ENCODE results near the gene DGAT2.

The DGAT2 gene

DNA sequence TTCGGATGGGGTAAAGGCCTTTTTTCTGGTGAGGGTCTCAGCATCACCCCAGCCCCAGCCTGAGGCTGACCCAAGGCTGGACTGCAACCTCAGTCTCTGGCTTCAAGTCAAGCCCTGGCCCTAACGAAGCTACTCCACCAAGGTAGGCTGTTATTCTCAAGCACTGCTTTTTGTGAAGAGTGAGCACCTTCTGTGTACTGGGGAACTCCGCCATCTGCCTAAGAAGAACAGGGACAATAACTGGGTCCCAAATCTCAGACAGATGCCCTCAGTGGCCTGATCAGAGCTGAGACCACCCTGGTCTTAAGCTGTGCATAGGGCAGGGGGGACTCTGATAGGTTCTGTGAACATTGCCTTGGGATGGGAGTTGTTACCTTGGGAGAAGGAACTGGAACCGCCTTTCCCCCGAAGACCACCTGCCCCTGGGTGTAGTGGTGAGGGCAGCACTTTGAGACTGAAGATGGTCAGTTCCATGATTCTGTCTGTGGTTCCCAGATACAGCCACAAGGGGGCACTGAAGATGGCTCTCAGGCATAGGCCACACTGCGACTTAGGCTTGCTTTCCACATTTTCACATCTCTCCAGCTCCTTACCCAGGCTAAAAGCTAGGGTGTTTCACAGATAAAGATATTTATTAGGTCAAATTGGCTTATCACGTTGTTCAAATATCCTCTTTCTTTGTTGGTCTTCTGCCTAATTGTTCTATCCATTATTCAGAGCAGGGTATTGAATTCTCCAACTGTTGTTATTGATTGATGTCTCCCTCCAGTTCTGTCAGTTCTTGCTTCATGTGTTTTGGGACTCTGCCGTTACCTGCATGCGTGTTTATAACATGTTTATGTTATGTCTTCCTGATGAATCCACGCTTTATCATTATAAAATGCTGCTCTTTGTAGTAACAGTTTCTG lies 34.6 kb downstream of the DGAT2 start:
- peak; percentile 27 for DNase-seq

DNA sequence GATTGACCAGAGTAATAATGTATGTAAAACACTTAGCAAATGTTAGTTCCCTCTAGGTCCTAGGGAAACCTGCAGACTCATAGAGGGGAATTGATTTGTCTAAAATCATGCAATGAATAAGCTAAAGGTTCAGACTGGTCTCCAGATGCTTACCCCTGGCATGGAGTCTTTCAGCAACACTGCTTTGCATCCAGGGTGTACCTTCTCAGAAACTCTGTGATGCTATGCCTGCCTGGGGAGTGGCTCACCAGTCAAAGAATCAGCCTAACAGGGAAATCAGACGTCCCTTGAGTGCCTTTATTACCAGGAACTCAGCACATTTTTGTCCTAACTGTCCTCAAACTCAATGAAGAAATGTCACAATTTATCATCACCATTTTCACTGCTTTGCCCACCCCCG lies 40.5 kb downstream of the DGAT2 start:
- DNase-seq = no peak

DNA sequence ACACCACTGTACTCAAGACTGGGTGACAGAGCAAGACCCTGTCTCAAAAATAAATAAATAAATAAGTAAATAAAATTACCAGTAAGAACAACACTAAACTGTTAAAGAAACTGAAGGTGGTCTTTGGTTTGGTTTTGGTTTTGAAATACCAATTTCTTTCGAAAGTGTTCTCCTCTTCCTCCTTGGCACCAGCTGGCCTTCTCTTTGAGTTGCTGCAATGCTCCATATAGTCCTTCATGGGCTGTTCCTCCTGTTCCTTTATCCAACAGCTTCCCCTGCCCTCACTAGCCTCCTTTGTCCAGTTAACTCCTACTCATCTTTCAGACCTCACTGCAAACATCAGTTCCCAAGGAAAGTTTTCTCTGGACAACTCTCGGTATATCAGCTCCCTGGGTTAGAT lies 41.4 kb downstream of the DGAT2 start:
- DNase-seq = no peak

DNA sequence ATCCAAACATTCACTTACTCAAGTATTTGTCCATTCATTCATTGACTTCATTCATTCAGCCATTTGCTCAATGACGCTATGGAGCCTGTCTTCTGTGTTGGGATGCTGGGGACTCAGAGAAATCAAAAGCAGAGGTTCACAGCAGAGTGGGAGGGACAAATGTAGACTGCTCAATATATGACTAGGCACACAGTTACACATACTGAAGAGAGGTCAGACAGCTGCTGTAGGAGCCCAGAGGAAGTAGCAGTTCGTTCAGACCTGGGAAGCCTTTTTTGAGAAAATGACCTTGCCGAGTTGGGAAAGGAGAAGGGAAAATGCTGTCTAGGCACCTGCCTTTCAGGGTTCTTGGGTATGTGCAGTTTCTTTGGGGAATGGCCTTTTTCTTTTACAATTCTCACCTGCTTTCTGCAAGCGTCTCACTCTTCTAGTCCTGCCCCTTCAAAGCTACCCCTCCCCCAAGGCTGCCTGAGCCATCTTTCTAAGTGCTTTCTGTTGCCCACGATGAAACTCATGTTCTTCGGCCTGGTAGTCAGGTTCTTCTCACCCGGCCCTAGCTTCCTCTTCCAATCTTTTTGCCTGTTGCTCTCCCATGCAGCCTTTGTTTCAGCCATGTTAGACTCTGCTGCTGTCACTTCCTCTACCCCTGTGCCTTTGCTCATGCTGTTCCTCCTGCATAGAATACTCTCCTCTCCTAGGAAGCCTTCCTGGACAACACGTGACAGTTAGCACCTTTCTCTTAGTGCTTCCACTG lies 42.2 kb downstream of the DGAT2 start:
- DNase-seq = no peak

DNA sequence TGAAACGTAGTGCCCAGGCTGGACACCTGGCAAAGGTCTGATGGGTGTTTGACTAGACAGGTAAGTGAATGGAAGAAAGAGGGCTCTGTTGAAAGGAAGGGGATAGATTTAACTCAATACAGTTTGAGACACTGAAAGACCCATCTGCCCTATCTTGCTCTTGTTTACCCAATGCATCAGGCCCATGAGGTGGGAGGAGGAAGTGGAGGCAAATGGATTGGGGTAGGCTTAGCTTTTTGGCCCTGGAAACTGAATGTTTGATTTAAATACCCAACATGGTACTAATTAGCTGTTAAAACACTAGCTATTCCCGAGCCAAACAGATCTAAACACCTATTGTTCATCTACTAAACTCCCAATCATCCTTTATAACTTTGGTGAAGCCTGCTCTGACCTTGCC lies 42.9 kb downstream of the DGAT2 start:
- no peak for DNase-seq

DNA sequence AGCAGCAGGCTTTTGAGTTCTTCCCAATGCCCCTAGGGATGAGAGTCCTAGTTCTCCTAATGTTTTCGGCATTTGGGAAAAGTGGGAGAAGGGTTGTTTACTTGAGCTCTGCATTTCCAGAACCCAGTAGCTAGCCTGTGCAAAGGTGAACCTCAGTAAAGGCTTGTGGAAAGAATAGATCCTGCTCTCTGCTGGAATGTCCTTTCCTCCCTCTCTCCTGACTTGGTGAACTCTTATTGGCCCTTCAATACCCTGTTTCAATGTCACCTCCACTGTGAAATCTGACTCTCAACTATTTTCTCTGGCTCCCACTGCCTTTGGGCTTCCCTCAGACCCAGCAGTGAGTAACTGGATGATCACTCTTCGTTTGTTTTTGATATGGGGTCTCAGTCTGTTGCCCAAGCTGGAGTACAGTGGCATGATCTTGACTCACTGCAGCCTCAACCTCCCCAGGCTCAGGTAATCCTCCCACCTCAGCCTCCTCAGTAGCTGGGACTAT lies 44.0 kb downstream of the DGAT2 start:
- DNase-seq = no peak

DNA sequence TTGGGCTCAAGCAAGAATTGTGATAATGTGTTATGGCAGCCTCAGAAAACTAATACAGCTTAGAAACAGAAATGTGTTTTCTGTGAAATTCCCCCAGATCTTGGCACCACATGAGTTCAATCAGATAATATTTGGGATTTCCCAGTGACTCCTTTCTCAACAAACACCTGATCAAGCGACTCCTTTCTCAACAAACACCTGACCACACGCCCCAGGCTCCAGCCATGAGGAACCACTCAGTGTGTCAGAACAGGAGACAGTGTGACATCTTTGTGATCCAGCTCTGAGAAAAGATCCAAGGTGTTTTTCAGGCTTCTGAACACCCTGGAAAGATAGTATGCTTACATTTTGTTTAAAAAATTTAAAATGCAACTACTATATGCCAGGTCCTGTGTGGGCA lies 44.5 kb downstream of the DGAT2 start:
- DNase-seq = no peak

DNA sequence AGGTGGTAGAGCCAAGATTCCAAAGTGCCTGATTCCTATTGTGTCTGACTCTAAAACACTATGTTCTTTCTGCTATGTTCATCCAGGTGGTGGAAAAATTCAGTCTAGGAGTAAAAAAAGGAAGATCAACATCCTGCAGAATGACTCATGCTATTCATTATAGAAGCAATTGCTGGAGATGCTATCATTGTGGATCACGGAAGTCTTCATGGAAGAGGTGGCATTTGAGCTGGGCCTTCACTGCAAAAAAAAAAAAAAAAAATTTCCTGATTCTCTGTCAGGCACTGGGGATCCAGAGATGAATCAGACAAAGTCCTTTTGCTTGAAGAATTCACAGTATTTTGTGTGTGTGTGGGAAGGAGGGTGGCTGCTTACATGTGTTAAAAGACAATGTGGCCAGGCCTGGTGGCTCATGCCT lies 45.1 kb downstream of the DGAT2 start:
- no peak for DNase-seq

DNA sequence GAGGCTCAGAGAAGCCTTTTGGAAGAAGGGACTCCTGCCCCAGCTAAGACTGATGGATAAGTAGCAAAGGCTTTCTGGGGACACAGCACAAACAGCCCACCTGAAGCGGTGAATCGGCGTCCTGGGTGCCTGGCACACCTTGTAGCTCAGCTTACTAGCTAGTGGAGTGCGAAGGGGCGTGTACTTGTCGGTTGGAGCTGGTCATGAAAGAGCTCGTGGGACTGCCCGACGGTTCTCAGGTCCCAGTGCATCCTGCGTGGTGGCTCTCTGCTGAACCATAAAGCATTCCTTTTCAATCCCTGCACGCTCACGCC lies 45.7 kb downstream of the DGAT2 start:
- no peak for DNase-seq

DNA sequence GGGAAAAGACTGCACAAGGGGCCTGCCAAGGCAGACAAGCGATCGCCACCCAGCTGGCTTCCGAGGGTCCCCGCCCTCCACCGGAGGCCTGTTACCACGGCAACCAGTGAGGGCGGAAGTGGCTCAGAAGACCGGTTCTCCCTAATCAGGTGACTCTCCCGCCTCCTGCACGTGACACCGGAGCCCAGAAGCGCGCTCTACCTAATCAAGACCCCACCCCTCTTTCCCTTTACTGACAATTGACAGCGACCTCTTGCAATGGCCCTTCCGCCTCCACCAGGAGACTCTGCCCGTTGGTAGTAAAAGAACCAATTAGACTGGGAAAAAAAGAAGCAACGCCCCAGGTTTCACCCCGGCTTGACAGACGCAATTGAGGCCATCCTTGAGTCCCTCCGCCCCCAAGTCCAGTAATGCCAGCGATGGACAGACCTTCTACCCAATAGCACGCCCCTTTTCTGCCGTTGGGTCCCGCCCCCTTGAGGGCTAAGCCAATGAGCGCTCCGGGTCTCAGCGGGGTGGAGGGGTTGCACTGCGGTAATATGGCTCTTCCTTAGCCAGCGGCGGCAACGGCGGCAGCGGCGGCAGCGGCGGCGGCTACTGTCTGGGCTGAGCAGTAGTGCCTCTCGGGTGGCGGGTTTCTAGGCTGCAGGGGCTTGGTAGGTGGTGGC lies 46.2 kb downstream of the DGAT2 start, which contains the start of gene UVRAG:
Gene UVRAG, plus strand, starts transcription at position 534 of the 668 bp plus-strand sequence. CDS start 198 bp downstream, outside the sequence.
- DNase-seq = peak; percentile 99

DNA sequence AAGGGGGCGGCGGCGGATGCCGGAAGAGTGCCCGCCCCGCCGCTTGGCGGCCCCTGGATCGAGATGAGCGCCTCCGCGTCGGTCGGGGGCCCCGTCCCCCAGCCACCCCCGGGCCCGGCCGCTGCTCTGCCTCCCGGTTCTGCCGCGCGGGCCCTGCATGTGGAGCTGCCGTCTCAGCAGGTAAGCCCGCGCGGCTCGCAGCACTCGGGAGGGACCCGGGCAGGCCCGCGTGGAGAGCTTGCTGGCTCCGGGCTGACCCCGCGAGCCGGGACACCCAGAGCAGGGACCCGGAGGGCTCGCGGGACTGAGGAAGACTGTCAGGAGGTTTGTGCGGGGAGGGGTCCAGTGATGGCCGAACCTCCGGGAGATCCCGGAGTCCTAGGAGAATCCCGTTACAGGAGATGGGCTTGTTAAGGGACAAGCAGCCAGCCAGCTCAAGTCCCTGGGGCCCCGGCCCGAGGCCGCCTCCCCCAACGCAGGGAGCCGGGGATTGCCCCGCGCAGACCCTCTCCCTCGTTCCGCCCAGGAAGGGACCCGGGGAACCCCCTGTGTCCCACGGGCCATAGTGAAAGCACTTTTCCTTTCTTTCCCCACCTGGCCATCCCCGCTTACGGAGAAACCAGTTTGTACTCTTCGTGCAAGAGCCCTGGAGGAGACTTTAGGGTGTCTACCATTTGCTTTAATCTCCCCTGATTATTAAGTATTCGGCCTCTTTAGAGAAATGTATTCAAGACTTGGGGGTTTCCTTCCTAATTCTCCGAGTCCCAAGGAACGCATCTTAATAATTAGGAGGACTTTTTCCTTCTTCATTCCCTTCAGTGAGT lies 47.0 kb downstream of the DGAT2 start:
- no peak for DNase-seq

DNA sequence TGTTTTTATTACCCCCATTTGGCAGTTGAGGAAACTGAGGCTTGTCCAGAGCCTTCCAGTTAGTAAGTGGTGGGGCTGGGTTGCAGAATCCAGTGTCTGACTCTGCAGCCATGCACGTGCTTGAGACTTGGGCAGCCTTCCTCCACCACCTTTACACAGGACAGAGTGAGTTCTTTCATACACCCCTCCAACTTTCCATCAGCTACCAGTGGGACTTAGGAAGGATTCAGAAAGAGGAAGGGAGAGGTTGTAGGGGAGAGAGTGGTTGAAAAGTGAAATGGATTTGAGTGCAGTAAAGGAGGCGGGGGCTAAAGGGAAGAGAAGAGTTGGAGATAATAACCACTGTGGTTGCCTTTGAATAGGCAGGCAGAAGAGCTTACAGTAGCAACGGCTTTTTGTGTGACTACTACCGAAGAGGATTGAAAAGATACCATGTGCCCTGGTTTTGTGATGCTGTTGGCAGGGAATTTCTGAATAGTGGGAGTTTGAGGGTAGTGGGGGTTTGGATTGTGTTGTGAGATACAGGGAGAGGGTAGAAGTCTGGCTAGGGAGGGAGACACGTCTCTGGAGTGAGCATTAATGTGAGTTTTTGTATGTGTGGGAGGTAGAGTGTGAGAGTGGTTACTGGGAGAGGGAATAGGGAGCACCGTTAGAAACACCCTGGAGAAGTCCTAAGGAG lies 48.1 kb downstream of the DGAT2 start:
- DNase-seq = no peak

DNA sequence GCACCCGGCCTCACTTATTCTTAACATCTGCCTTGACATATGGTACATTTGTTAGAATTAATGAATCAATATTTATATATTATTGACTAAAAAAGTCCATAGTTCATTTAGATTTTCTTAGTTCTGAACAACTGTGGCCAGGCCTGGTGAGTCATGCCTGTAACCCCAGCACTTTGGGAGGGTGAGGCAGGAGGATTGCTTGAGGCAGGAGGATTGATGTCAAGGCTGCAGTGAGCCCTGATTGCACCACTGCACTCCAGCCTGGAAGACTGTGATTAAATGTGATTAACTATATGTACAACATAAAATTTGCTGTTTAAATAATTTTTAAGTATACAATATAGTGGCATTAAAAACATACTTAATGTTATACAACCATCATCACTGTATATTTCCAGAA lies 52.1 kb downstream of the DGAT2 start:
- DNase-seq = peak; percentile 66

DNA sequence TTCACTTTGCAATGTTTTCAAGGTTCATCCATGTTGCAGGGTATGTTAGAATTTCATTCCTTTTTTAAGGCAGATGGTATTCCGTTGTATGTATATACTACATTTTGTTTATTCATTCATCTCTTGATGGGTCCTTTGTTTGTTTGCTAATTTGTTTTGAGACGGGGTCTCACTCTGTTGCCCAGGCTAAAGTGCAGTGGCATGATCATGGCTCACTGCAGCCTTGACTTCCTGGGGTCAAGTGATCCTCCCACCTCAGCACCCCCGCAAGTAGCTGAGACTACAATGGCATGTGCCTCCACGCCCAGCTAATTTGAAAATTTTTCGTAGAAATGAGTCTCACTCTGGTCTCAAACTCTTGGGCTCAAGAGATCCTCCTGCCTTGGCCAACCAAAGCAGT lies 52.6 kb downstream of the DGAT2 start:
- DNase-seq = no peak

DNA sequence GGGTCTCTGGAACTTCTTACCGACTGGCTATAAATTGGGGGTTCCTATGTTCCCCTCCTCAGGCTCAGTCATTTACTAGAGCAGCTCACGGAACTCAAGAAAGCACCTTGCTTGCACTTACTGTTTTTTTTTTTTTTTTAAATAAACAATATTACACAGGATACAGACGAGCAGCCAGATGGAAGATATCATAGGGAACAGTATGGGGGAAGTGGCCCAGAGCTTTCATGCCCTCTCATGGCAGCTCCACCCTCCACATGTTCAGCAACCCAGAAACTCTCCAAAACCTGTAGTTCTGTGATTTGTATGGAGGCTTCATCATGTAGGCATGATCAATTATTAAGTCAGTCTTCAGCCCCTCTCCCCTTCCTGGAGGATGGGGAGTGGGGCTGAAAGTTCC lies 54.0 kb downstream of the DGAT2 start:
- no peak for DNase-seq

DNA sequence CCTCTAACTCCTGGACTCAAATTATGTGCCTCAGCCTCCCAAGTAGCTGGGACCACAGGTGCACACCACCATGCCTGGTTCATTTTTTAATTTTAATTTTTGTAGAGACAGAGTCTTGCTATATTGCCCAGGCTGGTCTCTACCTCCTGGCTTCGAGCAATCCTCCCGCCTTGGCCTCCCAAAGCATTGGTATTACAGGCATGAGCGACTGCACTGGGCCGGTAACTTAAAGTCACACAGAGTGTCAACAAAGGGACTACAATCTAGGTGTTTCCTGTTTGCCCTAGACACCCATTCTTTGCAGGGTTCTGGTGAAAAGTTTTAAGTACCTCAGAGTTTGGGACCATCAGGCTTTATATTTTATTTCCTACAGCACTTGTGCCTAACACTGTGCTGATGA lies 54.8 kb downstream of the DGAT2 start:
- DNase-seq = no peak

DNA sequence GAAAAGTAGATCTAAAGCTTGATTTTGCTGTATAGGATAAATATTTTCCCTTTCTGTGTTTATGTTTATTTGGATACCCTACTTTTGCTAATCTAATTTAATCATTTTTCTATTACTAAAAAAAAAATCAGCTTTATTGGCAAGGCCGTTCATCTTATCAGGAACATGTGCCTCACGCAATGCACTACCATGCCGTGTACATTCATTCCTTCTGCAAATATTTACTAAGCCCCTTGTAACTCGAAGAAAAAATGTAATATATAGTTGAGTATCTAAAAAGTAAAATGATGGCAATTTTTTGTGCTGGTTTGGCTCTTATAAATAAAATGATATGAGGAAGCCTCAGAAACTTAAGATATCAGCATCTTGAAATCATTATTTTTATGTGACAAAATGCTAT lies 55.4 kb downstream of the DGAT2 start:
- no peak for DNase-seq

DNA sequence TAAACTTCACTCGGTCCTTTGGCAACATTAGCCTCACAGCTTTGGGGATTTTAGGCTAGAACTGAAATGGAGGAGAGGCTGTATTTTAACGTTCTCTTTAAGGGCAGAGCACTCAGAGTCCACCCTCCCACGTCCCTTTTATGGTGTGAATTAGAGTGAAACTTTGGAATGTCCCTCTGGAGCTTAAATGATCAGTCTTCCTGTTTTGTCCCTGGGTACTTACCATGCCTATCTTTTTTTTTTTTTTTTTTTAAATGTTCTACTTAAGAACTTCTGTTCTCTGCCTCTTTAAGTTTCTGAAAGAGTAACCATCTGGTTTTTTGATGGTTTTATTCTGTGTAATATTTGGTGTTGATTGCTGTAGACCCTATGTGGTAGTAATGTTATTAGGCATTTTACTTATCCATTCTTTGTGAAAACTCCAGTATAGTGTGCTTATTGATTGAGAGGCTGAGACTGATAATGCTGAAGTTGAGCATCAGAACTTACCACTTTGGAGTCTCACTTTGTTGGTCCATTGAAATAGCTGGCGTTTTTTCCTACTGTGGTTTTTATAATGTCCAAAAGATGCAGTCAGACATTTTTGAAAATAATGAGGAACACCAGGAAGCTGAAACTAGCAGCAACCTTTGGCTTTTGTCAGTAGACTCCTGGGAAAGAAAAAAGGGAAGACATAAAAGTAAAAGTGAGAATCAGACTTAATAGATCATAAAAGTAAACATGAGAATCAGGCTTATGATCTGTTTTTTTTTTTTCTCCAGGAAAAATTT lies 58.1 kb downstream of the DGAT2 start:
- DNase-seq = no peak

DNA sequence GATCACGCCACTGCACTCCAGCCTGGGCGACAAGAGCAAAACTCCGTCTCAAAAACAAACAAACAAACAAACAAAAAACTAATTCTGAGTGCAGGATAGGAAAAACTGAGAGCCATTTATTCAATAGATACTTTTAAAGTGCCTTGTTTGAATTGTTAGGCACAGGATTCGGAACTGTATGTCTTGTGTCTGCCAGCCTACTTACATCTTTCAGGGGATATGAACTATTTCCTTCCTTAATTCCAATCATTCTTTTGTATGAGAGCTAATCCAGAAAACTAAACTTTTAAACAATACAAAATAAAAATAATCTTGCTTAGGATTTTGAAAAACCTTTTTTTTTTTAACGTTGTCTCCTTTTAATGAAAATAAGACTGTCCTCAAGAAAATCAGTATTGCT lies 59.0 kb downstream of the DGAT2 start:
- DNase-seq = no peak

DNA sequence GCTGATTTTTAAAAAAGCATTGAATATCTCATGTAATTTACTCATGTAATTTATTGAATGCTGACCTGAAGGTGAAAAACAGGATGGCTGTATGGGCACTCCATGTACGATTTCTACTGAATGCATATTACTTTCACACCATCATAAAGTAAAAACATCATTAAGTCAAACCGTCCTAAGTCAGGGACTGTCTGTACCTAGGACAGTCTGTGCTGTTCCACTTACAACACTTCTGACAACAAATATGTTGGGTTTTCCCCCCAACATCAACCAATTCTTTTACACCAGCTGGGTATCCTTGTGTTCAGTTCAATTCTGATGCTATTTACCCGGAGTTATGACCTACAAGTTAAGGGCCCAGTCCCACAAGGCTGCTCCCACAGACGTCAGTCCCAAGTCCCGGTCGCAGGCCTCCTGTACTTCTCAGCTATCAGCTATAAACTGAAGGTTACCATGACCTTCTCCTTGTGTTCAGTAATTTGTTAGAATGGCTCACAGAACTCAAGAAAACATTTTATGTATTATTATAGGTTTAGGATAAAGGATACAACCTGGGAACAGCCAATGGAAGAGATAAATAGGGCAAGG lies 63.4 kb downstream of the DGAT2 start:
- no peak for DNase-seq

DNA sequence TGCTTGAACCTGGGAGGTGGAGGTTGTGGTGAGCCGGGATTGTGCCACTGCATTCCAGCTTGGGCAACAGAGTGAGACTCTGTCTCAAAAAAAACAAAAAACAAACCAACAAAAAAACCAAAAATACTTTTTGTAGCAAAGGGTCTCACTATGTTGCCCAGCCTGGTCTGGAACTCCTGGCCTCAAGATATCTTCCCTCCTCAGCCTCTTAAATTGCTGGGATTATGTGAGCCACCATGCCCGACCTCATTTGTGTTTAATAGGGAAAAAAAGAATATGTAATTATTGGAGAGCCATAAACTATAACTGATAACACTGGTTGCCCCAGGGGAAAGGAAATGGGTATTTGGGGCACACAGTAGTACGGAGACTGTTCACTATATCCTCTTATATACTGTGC lies 66.2 kb downstream of the DGAT2 start:
- no peak for DNase-seq

All from NCI-H226 (cell line).